ENCODE data around the gene SLC35F2. TPM values are rescaled to one million over a fixed set of nuclear protein-coding genes. Genes with fewer than 3 reads are reported as not detected.

SLC35F2 gene
- total and polyA plus RNA-seq, 2 of the 8 experiments (the other 6 are each of a cell fraction or from before 2014, with no cell fraction given) = 15.1 to 29.7 TPM

DNA sequence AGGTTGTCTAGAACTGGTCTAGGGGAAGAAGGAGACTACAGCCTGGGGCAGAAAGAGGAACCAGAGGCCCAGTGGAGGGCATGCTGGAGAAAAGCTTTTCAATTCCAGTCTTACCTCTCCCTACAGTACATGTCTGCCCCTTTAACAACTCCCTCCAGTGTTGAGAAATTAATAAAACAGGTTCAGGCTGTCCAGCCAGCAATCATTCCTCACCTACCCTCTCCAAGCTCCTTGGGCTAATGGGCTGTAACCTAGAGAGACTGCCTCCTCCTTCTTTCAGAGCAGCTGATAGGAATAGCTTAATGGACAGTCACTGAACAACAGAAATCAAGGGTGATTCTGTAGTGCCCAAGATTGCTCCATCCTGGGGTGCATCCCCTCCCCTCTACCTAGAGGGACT, 8.8 kb downstream of the SLC35F2 start:
- H4K8ac ChIP-seq (ENCODE audit: extremely low read depth, insufficient read depth, low read length) = no peak overlapping the region
- DNase-seq (ENCODE audit: low read depth in 1 of 2, low spot score in 2 of 2) (no peak), FAIRE-seq (no peak)
- H2AFZ ChIP-seq (ENCODE audit: low read length) = no peak overlapping the region
- H4K91ac ChIP-seq (replicated peaks; ENCODE audit: insufficient read length, low read length) = no peak overlapping the region
- H2BK12ac ChIP-seq (ENCODE audit: low read depth, low read length) = no peak overlapping the region
- no peak overlapping the region for H4K5ac ChIP-seq (ENCODE audit: insufficient read length, low read depth, low read length)
- no peak overlapping the region for H2BK120ac ChIP-seq (replicated peaks; ENCODE audit: low read depth, low read length)
- no peaks in the 10 kb centered on the region for H3K36me3 ChIP-seq (ENCODE audit: control insufficient read depth in 2 of 4, insufficient read depth in 4 of 4, low read length in 3 of 4)
- H3K23ac ChIP-seq (ENCODE audit: insufficient read length) = no peak overlapping the region
- H3K14ac ChIP-seq (ENCODE audit: insufficient read length) = no peak overlapping the region
- H4K20me1 ChIP-seq (replicated peaks in 1 of 2; ENCODE audit: control insufficient read depth in 1 of 2, insufficient read depth in 2 of 2, low read length in 2 of 2) = peaks cover 0 to 1% of the 10 kb centered on the region in 2 experiments
- H2BK15ac ChIP-seq (ENCODE audit: low read length) = no peak overlapping the region
- POLR2A ChIA-PET (ENCODE audit: partially characterized antibody) = interaction anchor here (0.6 kb wide), 1 partner anchor 868 kb away, joined by 3 read pairs; no protein-coding TSS in a partner anchor
- no peak overlapping the region for H3K4me2 ChIP-seq (ENCODE audit: insufficient read depth in 1 of 2, low read depth in 2 of 2, low read length in 2 of 2)
- peak overlapping the region; percentile 16; the same call in 1 of the 2 replicates for H2BK5ac ChIP-seq (ENCODE audit: low read depth, low read length)
- H3K79me2 ChIP-seq (ENCODE audit: control insufficient read depth in 1 of 2, insufficient read depth in 2 of 2, low read length in 2 of 2) = peaks cover 3 to 31% of the 10 kb centered on the region in 2 experiments; a peak in 3 of 4 replicates
- H2BK20ac ChIP-seq (ENCODE audit: low read length) = peak overlapping the region; percentile 72; the same call in 1 of the 2 replicates
- no peaks in the 10 kb centered on the region for H3K9me3 ChIP-seq (ENCODE audit: insufficient read depth in 2 of 2, low read depth in 1 of 2, low read length in 1 of 2)
- H3K27ac ChIP-seq (ENCODE audit: low read depth, low read length) = no peak overlapping the region
- H2AK5ac ChIP-seq (ENCODE audit: low read depth, low read length) = no peak overlapping the region
- H3K9ac ChIP-seq (replicated peaks in 1 of 4; ENCODE audit: extremely low read depth in 1 of 4, low read depth in 3 of 4, low read length in 3 of 4) = no peak overlapping the region
- CTCF ChIA-PET (ENCODE audit: partially characterized antibody) = interaction anchor here (0.8 to 1.7 kb wide), 3 partner anchors 13 to 79 kb away, joined by 3 to 4 read pairs (median 3); no protein-coding TSS in a partner anchor
- H3K79me1 ChIP-seq (ENCODE audit: low read depth, low read length) = 0 out of 2 replicates have a peak, but pooled peaks cover 7% of the 10 kb centered on the region
- peaks cover 0 to 3% (median 0%) of the 10 kb centered on the region in 4 experiments; a peak in 1 of 7 replicates for H3K4me1 ChIP-seq (replicated peaks in 1 of 4; ENCODE audit: control insufficient read depth in 3 of 4, insufficient read depth in 4 of 4, low read length in 3 of 4)
- no peak overlapping the region for H3K56ac ChIP-seq (replicated peaks; ENCODE audit: insufficient read length, low read depth, low read length)
- no peak overlapping the region for H3K18ac ChIP-seq (ENCODE audit: extremely low read depth, low read length)
- no peaks in the 10 kb centered on the region for H3K27me3 ChIP-seq (replicated peaks in 1 of 4; ENCODE audit: control insufficient read depth in 3 of 4, extremely low read depth in 1 of 4, insufficient read depth in 3 of 4, low read length in 3 of 4)
- no peaks in the 10 kb centered on the region for H3K23me2 ChIP-seq (ENCODE audit: low read depth, low read length)
- no peak overlapping the region for H3K4me3 ChIP-seq (ENCODE audit: extremely low read depth in 1 of 4, insufficient read depth in 2 of 4, low read depth in 3 of 4, low read length in 4 of 4)
- H3K4ac ChIP-seq (replicated peaks; ENCODE audit: insufficient read length, low read depth, low read length) = no peak overlapping the region
- TF ChIP-seq EP300 (IDR thresholded peaks at IDR 0.05; ENCODE audit: borderline replicate concordance in 1 of 2, low read depth in 2 of 2, low read length in 2 of 2) = no peak
- no peak for TF ChIP-seq ZNF274 (IDR thresholded peaks at IDR 0.05; ENCODE audit: borderline replicate concordance, extremely low read depth, low read length)
- TF ChIP-seq JUND (IDR thresholded peaks at IDR 0.05; ENCODE audit: low read length) = no peak
- no peak for TF ChIP-seq EZH2 (IDR thresholded peaks at IDR 0.05; ENCODE audit: low read depth, low read length, severe bottlenecking)
- TF ChIP-seq SRF (IDR thresholded peaks at IDR 0.05; ENCODE audit: low read depth, low read length) = no peak
- no peak for TF ChIP-seq TAF1 (IDR thresholded peaks at IDR 0.05; ENCODE audit: low read depth, low read length)

Measured in H1 (cell line).